22Rv1 (cell line): ENCODE results near the gene CD36.

Experiments used
- CTCF ChIP-seq: fragments of 450-650 bp; IDR thresholded peaks from 2 replicates; pipeline ENCODE4 v1.5.1; 2017; ENCODE audit warnings: mild to moderate bottlenecking
- ZFX ChIP-seq: fragments of 450-650 bp; IDR thresholded peaks from 2 replicates; pipeline ENCODE4 v1.6.1; 2017; ENCODE audit warnings: antibody characterized with exemption, borderline replicate concordance

GRCh38 chr7:80653244-80653643, 14.8 kb downstream of the CD36 start:
- TF ChIP-seq CTCF, result no peak
- no peak for TF ChIP-seq ZFX
